Ovary (tissue), 9 donors: ENCODE measurements around the gene HK1. TPM values are rescaled to one million over a fixed set of nuclear protein-coding genes. Genes with fewer than 3 reads are reported as not detected.
"Not testable (repeated sequence)": the region's sequence is repeated elsewhere in the genome, so short reads cannot be mapped to it uniquely, and the experiment has no call there.

Experiments used
- DNase-seq, 5 donors: peaks; one replicate each; pipeline ENCODE4 v3.0.0-alpha.2; 2019 to 2020
- H3K27ac ChIP-seq, 2 donors: fragments of 200-600 bp; one replicate each; pipeline versions ENCODE4 v1.5.1 to v1.8.0; 2019 to 2022
- H3K27me3 ChIP-seq: fragments of 200-600 bp; one replicate; pipeline ENCODE4 v1.8.0; 2022
- H3K36me3 ChIP-seq: fragments of 200-600 bp; sonication (generic); one replicate; pipeline ENCODE4 v1.5.1; 2019
- H3K4me1 ChIP-seq: one replicate; pipeline ENCODE4 v1.8.1; 2013; ENCODE audit warnings: mild to moderate bottlenecking, moderate library complexity; ENCODE audit not compliant: insufficient read depth
- H3K4me3 ChIP-seq: fragments of 200-600 bp; sonication (generic); one replicate; pipeline ENCODE4 v1.5.1; 2017
- H3K9me3 ChIP-seq, 2 donors: fragments of 200-600 bp in 1 of 2; sonication (generic) in 1 of 2; one replicate each; pipeline versions ENCODE4 v1.5.1 to v1.8.1; 2013 to 2019; ENCODE audit warnings: mild to moderate bottlenecking in 1 of 2, moderate library complexity in 1 of 2
- EP300 ChIP-seq: sonication (generic); formaldehyde crosslinking; IDR thresholded peaks from one replicate; pipeline ENCODE4 v1.6.1; 2017; ENCODE audit warnings: antibody characterized with exemption
- POLR2A ChIP-seq: fragments of 450-650 bp; IDR thresholded peaks from one replicate; pipeline ENCODE4 v1.6.1; 2017; ENCODE audit warnings: antibody characterized with exemption, mild to moderate bottlenecking, moderate library complexity
- WGBS, 3 donors: extraction: QIAGEN DNeasy Blood & Tissue Kit in 1 of 3; methylation state at CpG; one replicate each; pipeline versions ENCODE4 v1.1.5 to v1.1.7; 2013 to 2017; 5-methylcytosine and 5-hydroxymethylcytosine counted together
- intact Hi-C, 4 donors: fragments of 100-400 bp; cut with DNase I; formaldehyde crosslinking; loops; one replicate each; pipeline versions ENCODE4 v1.11.0 to v1.15.1; 2022 to 2023
- polyA plus RNA-seq, 2 donors: library from polyadenylated mRNA; stranded (reverse); fragments of 200-250 nt in 1 of 2; fragments of 350-450 nt in 1 of 2; fragmentation: Illumina TruSeq in 1 of 2; extraction: RNeasy Lipid Tissue Mini Kit (QIAGEN cat#74804) in 1 of 2; gene quantifications; one replicate each; pipeline ENCODE4 v1.2.3, GENCODE V29; 2013 to 2014
- total RNA-seq, 7 donors: library from RNA; depleted of rRNA in 2 of 7; stranded (reverse); fragments of >200 nt in 2 of 7; fragmentation: NEBNext Ultra II Directional in 3 of 7; extraction: Animal tissue kit (Norgen Biotek cat#: 25700) in 3 of 7; gene quantifications; one replicate each; pipeline versions ENCODE4 v1.1.0 to v1.2.4, GENCODE V29; 2016 to 2023
- TF ChIP-seq, protein P1 (sequence below), 3 donors: fragments of 450-650 bp in 2 of 3; fragments of 200-600 bp in 1 of 3; IDR thresholded peaks; one replicate each; pipeline versions ENCODE4 v1.5.1 to v1.8.0; 2016 to 2022; ENCODE audit warnings: antibody characterized with exemption in 3 of 3, mild to moderate bottlenecking in 1 of 3
- donor health status: DM: no; HTN: no; CAD: no; lungs with moderate emphysema.
- donor health status: DM: no; HTN: no; CAD: no.
- donor health status: Bipolar disorder and iron deficiency.
- donor health status: DM: yes; HTN: yes; CAD: no.
- donor health status: DM: no; HTN: no; CAD: no.
- donor health status: DM: yes; HTN: yes; CAD: no.

HK1 gene
- total and polyA plus RNA-seq, 9 donors, result 12.8 to 63.1 (median 35.8) TPM

DNA sequence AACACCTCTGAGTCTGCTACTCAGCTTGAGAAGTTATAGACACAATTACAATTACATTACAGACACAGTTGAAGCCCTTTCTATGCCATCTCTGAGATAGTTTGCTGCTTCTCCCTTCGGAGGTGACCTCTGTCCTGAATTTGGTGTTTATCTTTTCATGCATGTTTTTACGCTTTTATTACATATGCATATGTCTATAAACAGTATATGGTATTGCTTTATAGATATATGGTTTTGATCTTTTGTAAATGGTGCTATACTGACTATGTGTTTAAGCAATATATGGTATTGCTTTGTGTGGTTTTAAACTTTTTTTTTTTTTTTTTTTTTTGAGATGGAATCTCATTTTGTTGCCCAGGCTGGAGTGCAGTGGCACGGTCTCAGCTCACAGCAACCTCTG is 48.4 kb downstream of the HK1 start:
- 85 to 89% (median 86%) methylated on average over 3 of the region's 3 CpGs for WGBS, 3 donors
- no peak overlapping the region for H3K27ac ChIP-seq
- no peaks in the 10 kb centered on the region for H3K27me3 ChIP-seq
- no peaks in the 10 kb centered on the region for H3K36me3 ChIP-seq
- peaks cover 2% of the 10 kb centered on the region for H3K4me1 ChIP-seq
- no peak for DNase-seq
- no peaks in the 10 kb centered on the region for H3K9me3 ChIP-seq
- no peak overlapping the region for H3K4me3 ChIP-seq
- TF ChIP-seq, protein P1, sequence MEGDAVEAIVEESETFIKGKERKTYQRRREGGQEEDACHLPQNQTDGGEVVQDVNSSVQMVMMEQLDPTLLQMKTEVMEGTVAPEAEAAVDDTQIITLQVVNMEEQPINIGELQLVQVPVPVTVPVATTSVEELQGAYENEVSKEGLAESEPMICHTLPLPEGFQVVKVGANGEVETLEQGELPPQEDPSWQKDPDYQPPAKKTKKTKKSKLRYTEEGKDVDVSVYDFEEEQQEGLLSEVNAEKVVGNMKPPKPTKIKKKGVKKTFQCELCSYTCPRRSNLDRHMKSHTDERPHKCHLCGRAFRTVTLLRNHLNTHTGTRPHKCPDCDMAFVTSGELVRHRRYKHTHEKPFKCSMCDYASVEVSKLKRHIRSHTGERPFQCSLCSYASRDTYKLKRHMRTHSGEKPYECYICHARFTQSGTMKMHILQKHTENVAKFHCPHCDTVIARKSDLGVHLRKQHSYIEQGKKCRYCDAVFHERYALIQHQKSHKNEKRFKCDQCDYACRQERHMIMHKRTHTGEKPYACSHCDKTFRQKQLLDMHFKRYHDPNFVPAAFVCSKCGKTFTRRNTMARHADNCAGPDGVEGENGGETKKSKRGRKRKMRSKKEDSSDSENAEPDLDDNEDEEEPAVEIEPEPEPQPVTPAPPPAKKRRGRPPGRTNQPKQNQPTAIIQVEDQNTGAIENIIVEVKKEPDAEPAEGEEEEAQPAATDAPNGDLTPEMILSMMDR (IDR thresholded peaks at IDR 0.05), result no peak
- TF ChIP-seq POLR2A, result no peak
- TF ChIP-seq EP300, result no peak
- intact Hi-C loops, result no loop called here

DNA sequence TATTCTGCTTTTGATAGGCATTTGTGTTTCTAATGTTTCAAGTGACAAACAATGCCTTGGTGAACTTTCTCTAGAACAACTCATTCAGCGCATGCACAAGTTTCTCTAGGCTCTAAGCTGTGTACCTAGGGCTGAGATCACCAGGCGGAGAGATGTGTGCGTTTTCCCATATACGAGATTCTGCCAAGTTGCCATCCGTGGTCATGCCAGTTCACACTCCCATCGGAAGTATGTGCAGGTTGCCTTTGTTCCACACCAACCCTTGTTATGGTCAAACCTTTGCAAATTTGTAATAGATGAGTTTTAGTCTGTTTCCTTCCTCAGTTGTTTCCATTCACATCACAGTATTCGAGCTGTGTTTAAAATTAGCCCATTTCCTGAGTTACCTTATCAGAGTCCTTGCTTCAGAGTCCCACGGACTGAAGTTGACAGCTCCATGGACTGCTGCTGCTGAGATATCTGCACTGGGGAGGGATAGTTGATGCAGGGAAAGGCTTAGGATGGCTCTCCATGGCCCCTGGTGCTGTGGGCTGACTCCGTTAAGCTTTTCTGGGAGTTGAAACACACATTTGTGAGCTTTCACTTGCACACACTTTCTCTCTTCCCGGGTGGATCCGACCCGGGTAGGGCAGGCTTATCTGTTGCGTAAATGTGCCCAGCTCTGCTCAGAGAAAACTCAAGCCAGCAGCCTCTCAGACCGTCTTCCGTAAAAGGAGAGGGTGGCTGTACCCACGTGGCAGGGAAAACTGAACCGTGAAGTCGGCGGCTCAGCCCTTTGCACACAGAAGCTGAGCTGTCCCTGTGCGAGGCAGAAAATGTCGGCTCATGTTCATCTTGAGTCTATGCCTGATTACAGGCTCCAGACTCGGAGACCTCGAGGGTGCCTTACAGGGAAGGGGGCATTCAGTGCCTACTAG is 49.4 kb downstream of the HK1 start:
- Histone ChIP-seq H3K27ac (peak overlapping the region in 1 of 2 donors; percentile 42), H3K9me3 (no peaks in the 10 kb centered on the region), H3K36me3 (no peaks in the 10 kb centered on the region), H3K4me1 (peaks cover 2% of the 10 kb centered on the region), H3K27me3 (no peaks in the 10 kb centered on the region), H3K4me3 (peak overlapping the region; percentile 5)
- intact Hi-C loops, result no loop called here
- peak; percentile 32 to 57 (median 50) for DNase-seq
- TF ChIP-seq, protein P1 (IDR thresholded peaks at IDR 0.05), result no peak
- TF ChIP-seq EP300 (no peak), POLR2A (no peak)
- 43 to 47% (median 47%) methylated on average over 23 of the region's 23 CpGs for WGBS, 3 donors

DNA sequence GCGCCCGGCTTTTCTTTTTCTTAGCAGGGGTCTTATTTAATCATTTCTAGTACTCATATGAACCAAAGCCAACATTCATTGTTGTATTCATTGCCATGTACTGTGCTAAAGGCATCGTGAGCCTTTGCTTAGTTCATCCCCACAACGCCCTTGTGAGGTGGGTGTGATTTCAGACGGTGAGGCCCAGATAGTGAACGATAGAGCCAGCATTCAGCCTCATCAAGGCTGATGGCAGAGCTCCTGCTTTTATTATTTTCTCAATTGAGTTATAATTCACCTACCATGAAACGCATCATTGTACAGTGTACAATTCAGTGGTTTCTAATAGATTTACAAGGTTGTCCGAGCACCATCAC is 50.1 kb downstream of the HK1 start:
- 59 to 65% (median 60%) methylated on average over 8 of the region's 8 CpGs for WGBS, 3 donors
- TF ChIP-seq POLR2A, result no peak
- TF ChIP-seq, protein P1 (IDR thresholded peaks at IDR 0.05), result no peak
- no peak for TF ChIP-seq EP300
- H3K27ac ChIP-seq, result peak overlapping the region in 1 of 2 donors; percentile 42
- intact Hi-C loops, result no loop called here
- H3K9me3 ChIP-seq, result no peaks in the 10 kb centered on the region
- H3K27me3 ChIP-seq, result no peaks in the 10 kb centered on the region
- peak overlapping the region; percentile 5 for H3K4me3 ChIP-seq
- no peaks in the 10 kb centered on the region for H3K36me3 ChIP-seq
- peaks cover 5% of the 10 kb centered on the region for H3K4me1 ChIP-seq
- no peak for DNase-seq

DNA sequence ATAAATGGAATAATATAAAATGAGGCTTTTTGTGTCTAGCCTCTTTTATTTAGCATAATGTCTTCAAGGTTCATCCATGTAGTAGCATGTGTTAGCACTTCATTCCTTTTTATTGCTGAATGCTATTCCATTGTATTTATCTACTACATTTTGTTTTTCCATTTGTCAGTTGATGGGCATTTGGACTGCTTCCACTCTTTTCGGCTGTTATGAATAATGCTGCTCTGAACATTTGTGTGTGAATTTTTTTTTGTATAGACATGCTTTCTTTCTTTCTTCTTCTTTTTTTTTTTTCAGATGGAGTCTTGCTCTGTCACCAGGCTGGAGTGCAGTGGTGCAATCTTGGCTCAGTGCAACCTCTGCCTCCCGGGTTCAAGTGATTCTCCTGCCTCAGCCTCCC is 50.6 kb downstream of the HK1 start:
- H3K4me1 ChIP-seq, H3K36me3 ChIP-seq, H3K27me3 ChIP-seq, H3K27ac ChIP-seq, H3K4me3 ChIP-seq, DNase-seq, H3K9me3 ChIP-seq, intact Hi-C loops: not testable (repeated sequence)
- WGBS, 3 donors, result 67 to 77% (median 71%) methylated on average over 2 of the region's 2 CpGs

DNA sequence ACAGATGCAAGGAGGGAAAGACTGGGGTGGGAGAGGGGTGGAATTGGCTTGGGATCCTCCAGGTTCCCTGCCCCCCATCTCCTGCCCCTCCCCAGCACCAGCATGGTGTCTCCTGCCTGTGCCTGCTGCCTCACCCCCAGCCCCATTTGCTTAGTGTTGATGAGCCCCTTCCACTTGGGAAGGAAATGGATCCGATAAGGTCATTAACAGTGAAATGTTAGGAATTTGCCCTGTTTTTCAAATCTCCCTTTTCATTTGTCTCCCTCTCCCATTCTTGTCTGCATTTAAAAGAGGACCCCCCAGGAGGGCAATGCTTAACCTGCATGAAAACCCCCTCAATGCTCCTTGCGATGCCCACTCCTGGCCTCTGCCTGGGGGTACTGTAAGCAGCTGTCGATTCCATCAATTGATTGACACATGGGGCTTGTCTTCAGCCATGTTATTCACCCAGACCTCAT is 51.5 kb downstream of the HK1 start:
- no peak for DNase-seq
- Histone ChIP-seq H3K27ac (no peak overlapping the region), H3K9me3 (no peaks in the 10 kb centered on the region), H3K36me3 (no peaks in the 10 kb centered on the region), H3K4me1 (peaks cover 10% of the 10 kb centered on the region), H3K4me3 (no peak overlapping the region), H3K27me3 (no peaks in the 10 kb centered on the region)
- intact Hi-C loops, result no loop called here
- TF ChIP-seq POLR2A, result no peak
- TF ChIP-seq, protein P1 (IDR thresholded peaks at IDR 0.05), result no peak
- TF ChIP-seq EP300, result no peak
- WGBS, 3 donors, result 74 to 77% (median 74%) methylated on average over 3 of the region's 3 CpGs
